Common myeloid progenitor, CD34-positive (primary cell): ENCODE data around the gene SEMA5A.

Experiments
- CTCF ChIA-PET: fragments of 350-600 bp; sonication (Branson Sonifier 250); formaldehyde crosslinking; loops from one replicate; lab custom pipeline; 2021; ENCODE audit warnings: antibody characterized with exemption; lab: Charles Lee
- POLR2A ChIA-PET: fragments of 350-600 bp; sonication (Branson Sonifier 250); formaldehyde crosslinking; loops from one replicate; lab custom pipeline; 2021; ENCODE audit warnings: antibody characterized with exemption; lab: Charles Lee
- DNase-seq, 3 donors: peaks; one replicate each; pipeline versions ENCODE4 v3.0.0 to v3.0.0-alpha.2; 2013
- H3K27ac ChIP-seq, 2 experiments: 1 replicate in 1 of 2; 2 replicates in 1 of 2; pipeline ENCODE4 v1.7.0; 2013; ENCODE audit warnings: inconsistent platforms in 2 of 2, low read length in 2 of 2, mild to moderate bottlenecking in 2 of 2, low read depth in 1 of 2, moderate library complexity in 1 of 2; ENCODE audit not compliant: severe bottlenecking in 2 of 2, insufficient read depth in 1 of 2, poor library complexity in 1 of 2
- H3K27me3 ChIP-seq, 5 experiments: replicated peaks in 2 of 5; 1 replicate in 3 of 5; 2 replicates in 2 of 5; pipeline versions ENCODE4 v1.6.1 to v1.7.0; 2013; ENCODE audit warnings: low read length in 4 of 5, mild to moderate bottlenecking in 2 of 5, moderate library complexity in 2 of 5, inconsistent platforms in 1 of 5; ENCODE audit not compliant: insufficient read depth in 5 of 5, control insufficient read depth in 4 of 5
- H3K36me3 ChIP-seq, 4 experiments: 1 replicate in 2 of 4; 2 replicates in 2 of 4; pipeline versions ENCODE4 v1.6.1 to v1.7.0; 2013; ENCODE audit warnings: low read length in 3 of 4, control low read depth in 1 of 4, mild to moderate bottlenecking in 1 of 4; ENCODE audit not compliant: control insufficient read depth in 4 of 4, insufficient read depth in 4 of 4
- H3K4me1 ChIP-seq, 4 experiments: 1 replicate in 3 of 4; 2 replicates in 1 of 4; pipeline versions ENCODE4 v1.6.1 to v1.7.1; 2013; ENCODE audit warnings: low read length in 3 of 4, mild to moderate bottlenecking in 3 of 4, control low read depth in 1 of 4, inconsistent platforms in 1 of 4, moderate library complexity in 1 of 4; ENCODE audit not compliant: control insufficient read depth in 4 of 4, insufficient read depth in 4 of 4; ENCODE audit errors: control extremely low read depth in 1 of 4
- H3K4me3 ChIP-seq, 7 experiments: 1 replicate in 4 of 7; 2 replicates in 3 of 7; pipeline versions ENCODE4 v1.5.1 to v1.7.0; 2013; ENCODE audit warnings: mild to moderate bottlenecking in 7 of 7, low read length in 6 of 7, moderate library complexity in 6 of 7, inconsistent platforms in 2 of 7, low read depth in 2 of 7, control low read depth in 1 of 7; ENCODE audit not compliant: insufficient read depth in 4 of 7, control insufficient read depth in 1 of 7; ENCODE audit errors: extremely low read depth in 1 of 7
- H3K9me3 ChIP-seq, 5 experiments: 1 replicate in 4 of 5; 2 replicates in 1 of 5; pipeline versions ENCODE4 v1.6.1 to v1.7.1; 2013; ENCODE audit warnings: low read length in 4 of 5, mild to moderate bottlenecking in 2 of 5, inconsistent platforms in 1 of 5, low read depth in 1 of 5, moderate library complexity in 1 of 5; ENCODE audit not compliant: control insufficient read depth in 4 of 5, insufficient read depth in 2 of 5; ENCODE audit errors: control extremely low read depth in 1 of 5
- WGBS: methylation state at CpG from one replicate; pipeline ENCODE4 v1.1.5; 2013; ENCODE audit not compliant: insufficient coverage; 5-methylcytosine and 5-hydroxymethylcytosine counted together

SEMA5A gene

DNA sequence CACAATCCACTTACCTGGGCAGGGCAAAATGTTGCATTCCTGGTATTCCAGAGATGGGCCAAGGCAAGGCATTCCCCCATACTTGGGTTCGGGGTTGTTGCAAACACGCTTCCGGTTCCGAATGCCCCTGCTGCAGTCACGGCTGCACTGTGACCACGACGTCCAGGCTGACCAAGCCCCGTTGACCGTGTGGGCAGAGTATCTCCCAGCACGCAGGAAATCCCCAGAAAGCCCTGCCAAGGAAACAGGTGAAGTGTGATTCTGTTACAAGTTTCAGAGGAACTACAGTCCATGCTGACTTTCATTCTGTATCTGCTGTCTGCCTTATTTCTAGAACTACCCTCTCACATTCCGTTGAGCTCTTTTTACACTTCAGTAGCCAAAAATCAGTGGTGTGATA lies 483.0 kb downstream of the SEMA5A start:
- Histone ChIP-seq H3K27me3 (peaks cover 0 to 2% (median 0%) of the 10 kb centered on the region in 5 experiments), H3K36me3 (no peaks in the 10 kb centered on the region), H3K9me3 (no peaks in the 10 kb centered on the region), H3K4me1 (no peaks in the 10 kb centered on the region), H3K4me3 (no peak overlapping the region), H3K27ac (no peak overlapping the region)
- POLR2A ChIA-PET, result no interaction called here
- no peak for DNase-seq
- CTCF ChIA-PET, result no interaction called here
- 95% methylated on average over 10 of the region's 11 CpGs for WGBS

DNA sequence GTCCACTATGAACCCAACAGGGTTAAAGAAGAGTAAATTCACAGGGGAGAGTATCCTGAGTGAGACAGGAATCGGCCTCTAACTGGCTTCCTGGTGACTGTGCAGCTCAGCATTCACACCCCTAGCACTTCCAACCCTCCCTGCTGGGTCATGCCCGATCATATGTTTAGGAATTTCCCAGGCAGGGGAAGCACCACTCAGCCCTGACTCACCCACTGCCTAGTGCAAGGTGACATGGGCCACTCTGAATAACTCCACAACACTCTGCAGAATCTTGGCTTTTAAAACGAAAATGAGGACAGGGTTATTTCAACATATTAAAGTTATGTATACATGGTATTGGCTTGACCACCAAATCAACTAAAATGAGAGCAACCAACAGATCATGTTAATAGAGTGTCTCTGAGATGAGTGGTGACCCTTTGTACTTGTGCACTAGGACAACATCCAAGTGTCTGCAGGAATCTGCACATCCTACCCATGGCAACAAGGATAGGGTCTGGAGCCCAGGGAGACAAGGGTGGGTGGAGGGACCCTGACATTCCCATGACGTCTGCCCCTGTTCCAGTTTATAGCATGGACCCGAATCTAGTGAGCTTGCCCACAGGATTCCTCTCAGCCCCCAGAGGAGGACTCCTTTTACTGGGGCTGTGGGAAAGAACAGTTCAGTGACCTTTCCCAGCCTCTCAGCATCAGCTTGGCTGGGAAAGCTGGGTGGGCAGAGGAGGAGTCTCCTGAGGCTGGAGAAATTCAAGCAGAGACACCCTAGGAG lies 485.8 kb downstream of the SEMA5A start:
- H3K27ac ChIP-seq, result no peak overlapping the region
- no peak for DNase-seq
- H3K36me3 ChIP-seq, result no peaks in the 10 kb centered on the region
- CTCF ChIA-PET, result no interaction called here
- H3K27me3 ChIP-seq, result no peaks in the 10 kb centered on the region
- 88% methylated on average over 4 of the region's 5 CpGs for WGBS
- POLR2A ChIA-PET, result no interaction called here
- no peaks in the 10 kb centered on the region for H3K9me3 ChIP-seq
- H3K4me1 ChIP-seq, result no peaks in the 10 kb centered on the region
- no peak overlapping the region for H3K4me3 ChIP-seq

GRCh38 chr5:9058666-9059065 lies 487.2 kb downstream of the SEMA5A start:
- WGBS, result 100% methylated on average over 1 of the region's 1 CpG
- Histone ChIP-seq H3K36me3 (no peaks in the 10 kb centered on the region), H3K27ac (no peak overlapping the region)

DNA sequence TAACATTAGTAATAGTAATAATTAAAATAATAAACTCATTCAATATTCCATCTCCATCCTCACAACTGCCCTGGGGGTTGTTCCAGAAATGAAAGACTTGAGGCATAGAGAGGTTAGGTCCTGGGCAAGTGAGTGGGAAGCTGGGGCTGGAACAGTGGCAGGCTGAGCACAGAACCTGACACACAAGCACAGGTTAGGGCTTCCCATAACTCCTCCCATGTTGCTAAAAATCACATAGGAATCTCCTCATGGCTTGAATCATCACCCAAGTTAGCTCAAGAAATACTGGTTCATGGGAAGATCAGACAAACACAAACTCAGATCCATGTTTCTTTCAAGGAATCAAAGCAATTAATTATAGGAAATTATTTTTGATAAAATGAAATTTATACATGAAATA lies 487.7 kb downstream of the SEMA5A start:
- CTCF ChIA-PET, result no interaction called here

More at GRCh38 chr5:9058666-9059065, 487.2 kb downstream of the SEMA5A start:
- H3K27me3 ChIP-seq, result no peaks in the 10 kb centered on the region
- no peak overlapping the region for H3K4me3 ChIP-seq
- ChIA-PET CTCF (no interaction called here), POLR2A (no interaction called here)
- no peaks in the 10 kb centered on the region for H3K9me3 ChIP-seq
- no peaks in the 10 kb centered on the region for H3K4me1 ChIP-seq
- no peak for DNase-seq

GRCh38 chr5:9057406-9058000 lies 488.4 kb downstream of the SEMA5A start:
- DNase-seq, result no peak
- no peaks in the 10 kb centered on the region for H3K36me3 ChIP-seq
- no peaks in the 10 kb centered on the region for H3K4me1 ChIP-seq
- H3K9me3 ChIP-seq, result no peaks in the 10 kb centered on the region
- ChIA-PET POLR2A (no interaction called here), CTCF (no interaction called here)
- H3K27ac ChIP-seq, result no peak overlapping the region
- no peaks in the 10 kb centered on the region for H3K27me3 ChIP-seq
- WGBS, result 67% methylated on average over 1 of the region's 3 CpGs
- no peak overlapping the region for H3K4me3 ChIP-seq

More for the DNA sequence above, 487.7 kb downstream of the SEMA5A start:
- H3K4me3 ChIP-seq, result no peak overlapping the region
- POLR2A ChIA-PET, result no interaction called here
- no peaks in the 10 kb centered on the region for H3K9me3 ChIP-seq
- no peak for DNase-seq
- H3K27ac ChIP-seq, result no peak overlapping the region
- no peaks in the 10 kb centered on the region for H3K27me3 ChIP-seq
- no peaks in the 10 kb centered on the region for H3K36me3 ChIP-seq
- no peaks in the 10 kb centered on the region for H3K4me1 ChIP-seq

GRCh38 chr5:9056046-9056445 lies 489.8 kb downstream of the SEMA5A start:
- no peaks in the 10 kb centered on the region for H3K9me3 ChIP-seq
- 100% methylated on average over 3 of the region's 4 CpGs for WGBS
- no peak overlapping the region for H3K4me3 ChIP-seq
- no peak overlapping the region for H3K27ac ChIP-seq
- ChIA-PET POLR2A (no interaction called here), CTCF (interaction anchor here (0.7 to 1.0 kb wide), 2 partner anchors 13 to 189 kb away, joined by 3 read pairs; no protein-coding TSS in a partner anchor)
- no peaks in the 10 kb centered on the region for H3K4me1 ChIP-seq
- H3K36me3 ChIP-seq, result no peaks in the 10 kb centered on the region
- no peak for DNase-seq
- no peaks in the 10 kb centered on the region for H3K27me3 ChIP-seq

- no peak overlapping the region for H3K27ac ChIP-seq
- no peak for DNase-seq
- POLR2A ChIA-PET, result no interaction called here
- H3K4me3 ChIP-seq, result no peak overlapping the region
- CTCF ChIA-PET, result interaction anchor here (1.0 kb wide), 2 partner anchors 188 to 214 kb away, joined by 3 read pairs; no protein-coding TSS in a partner anchor
- H3K27me3 ChIP-seq, result no peaks in the 10 kb centered on the region
- 100% methylated on average over 2 of the region's 3 CpGs for whole genome bisulfite sequencing
- H3K9me3 ChIP-seq, result no peaks in the 10 kb centered on the region
- no peaks in the 10 kb centered on the region for H3K36me3 ChIP-seq
- H3K4me1 ChIP-seq, result no peaks in the 10 kb centered on the region
Observed at GRCh38 chr5:9054821-9055589, 490.9 kb downstream of the SEMA5A start.
